K562 (cell line): ENCODE measurements around the gene GPR152.
A peak's percentile ranks its signal among the peaks of the same experiment; 100 is the strongest.

Source experiments
- POLR2A ChIP-seq: fragments of 450-650 bp; conservative IDR thresholded peaks from 2 replicates; pipeline ENCODE4 v1.6.1; 2016
- YY1 ChIP-seq, 3 experiments: IDR thresholded peaks; 2 replicates each; pipeline ENCODE4 v1.6.1; 2011; ENCODE audit warnings: low read length in 2 of 3, mild to moderate bottlenecking in 2 of 3, moderate library complexity in 2 of 3, borderline replicate concordance in 1 of 3, control low read depth in 1 of 3, low read depth in 1 of 3; ENCODE audit not compliant: insufficient read depth in 3 of 3, insufficient replicate concordance in 2 of 3, control insufficient read depth in 1 of 3, insufficient read length in 1 of 3; ENCODE audit errors: extremely low read depth in 1 of 3
- TF ChIP-seq, protein P1 (sequence below): IDR thresholded peaks from 3 replicates; pipeline ENCODE4 v1.6.1; 2011; ENCODE audit warnings: borderline replicate concordance, mild to moderate bottlenecking, moderate library complexity; ENCODE audit not compliant: insufficient read length; ENCODE audit errors: extremely low read depth
- TF ChIP-seq, protein P2 (sequence below), 3 experiments: IDR thresholded peaks in 2 of 3; conservative IDR thresholded peaks in 1 of 3; 2 replicates each; pipeline ENCODE4 v1.5.1; 2011 to 2012; ENCODE audit warnings: low read length in 3 of 3, mild to moderate bottlenecking in 3 of 3, control low read depth in 2 of 3, improper control_type of control experiment in 1 of 3, inconsistent platforms in 1 of 3, low read depth in 1 of 3, mixed read lengths in 1 of 3, moderate library complexity in 1 of 3; ENCODE audit not compliant: insufficient read depth in 2 of 3

DNA sequence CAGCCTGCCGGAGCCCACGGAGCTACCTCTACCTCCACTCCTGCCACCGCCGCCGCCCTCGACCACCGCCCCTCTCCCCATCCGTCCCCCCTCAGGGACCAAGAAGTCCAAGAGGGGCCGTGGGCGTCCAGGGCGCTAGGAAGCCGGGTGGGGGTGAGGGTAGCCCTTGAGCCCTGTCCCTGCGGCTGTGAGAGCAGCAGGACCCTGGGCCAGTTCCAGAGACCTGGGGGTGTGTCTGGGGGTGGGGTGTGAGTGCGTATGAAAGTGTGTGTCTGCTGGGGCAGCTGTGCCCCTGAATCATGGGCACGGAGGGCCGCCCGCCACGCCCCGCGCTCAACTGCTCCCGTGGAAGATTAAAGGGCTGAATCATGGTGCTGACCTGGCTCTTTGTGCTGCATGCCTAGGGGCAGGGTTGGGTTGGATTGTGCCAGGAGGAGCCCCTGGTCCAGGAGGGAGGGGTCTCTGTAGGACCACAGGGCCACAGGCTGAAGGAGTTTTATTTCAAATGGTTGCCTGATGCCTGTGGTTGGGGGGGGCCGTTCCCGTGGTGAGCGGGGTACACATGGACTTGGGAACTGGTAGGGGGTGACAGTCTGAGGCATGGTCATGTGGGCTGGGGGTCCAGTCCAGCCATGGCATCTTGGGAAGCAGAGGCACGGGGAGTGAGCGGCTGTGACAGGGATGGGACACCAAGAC is 17.4 kb downstream of the GPR152 start:
- TF ChIP-seq, protein P1, sequence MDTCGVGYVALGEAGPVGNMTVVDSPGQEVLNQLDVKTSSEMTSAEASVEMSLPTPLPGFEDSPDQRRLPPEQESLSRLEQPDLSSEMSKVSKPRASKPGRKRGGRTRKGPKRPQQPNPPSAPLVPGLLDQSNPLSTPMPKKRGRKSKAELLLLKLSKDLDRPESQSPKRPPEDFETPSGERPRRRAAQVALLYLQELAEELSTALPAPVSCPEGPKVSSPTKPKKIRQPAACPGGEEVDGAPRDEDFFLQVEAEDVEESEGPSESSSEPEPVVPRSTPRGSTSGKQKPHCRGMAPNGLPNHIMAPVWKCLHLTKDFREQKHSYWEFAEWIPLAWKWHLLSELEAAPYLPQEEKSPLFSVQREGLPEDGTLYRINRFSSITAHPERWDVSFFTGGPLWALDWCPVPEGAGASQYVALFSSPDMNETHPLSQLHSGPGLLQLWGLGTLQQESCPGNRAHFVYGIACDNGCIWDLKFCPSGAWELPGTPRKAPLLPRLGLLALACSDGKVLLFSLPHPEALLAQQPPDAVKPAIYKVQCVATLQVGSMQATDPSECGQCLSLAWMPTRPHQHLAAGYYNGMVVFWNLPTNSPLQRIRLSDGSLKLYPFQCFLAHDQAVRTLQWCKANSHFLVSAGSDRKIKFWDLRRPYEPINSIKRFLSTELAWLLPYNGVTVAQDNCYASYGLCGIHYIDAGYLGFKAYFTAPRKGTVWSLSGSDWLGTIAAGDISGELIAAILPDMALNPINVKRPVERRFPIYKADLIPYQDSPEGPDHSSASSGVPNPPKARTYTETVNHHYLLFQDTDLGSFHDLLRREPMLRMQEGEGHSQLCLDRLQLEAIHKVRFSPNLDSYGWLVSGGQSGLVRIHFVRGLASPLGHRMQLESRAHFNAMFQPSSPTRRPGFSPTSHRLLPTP, result no peak
- TF ChIP-seq, protein P2, sequence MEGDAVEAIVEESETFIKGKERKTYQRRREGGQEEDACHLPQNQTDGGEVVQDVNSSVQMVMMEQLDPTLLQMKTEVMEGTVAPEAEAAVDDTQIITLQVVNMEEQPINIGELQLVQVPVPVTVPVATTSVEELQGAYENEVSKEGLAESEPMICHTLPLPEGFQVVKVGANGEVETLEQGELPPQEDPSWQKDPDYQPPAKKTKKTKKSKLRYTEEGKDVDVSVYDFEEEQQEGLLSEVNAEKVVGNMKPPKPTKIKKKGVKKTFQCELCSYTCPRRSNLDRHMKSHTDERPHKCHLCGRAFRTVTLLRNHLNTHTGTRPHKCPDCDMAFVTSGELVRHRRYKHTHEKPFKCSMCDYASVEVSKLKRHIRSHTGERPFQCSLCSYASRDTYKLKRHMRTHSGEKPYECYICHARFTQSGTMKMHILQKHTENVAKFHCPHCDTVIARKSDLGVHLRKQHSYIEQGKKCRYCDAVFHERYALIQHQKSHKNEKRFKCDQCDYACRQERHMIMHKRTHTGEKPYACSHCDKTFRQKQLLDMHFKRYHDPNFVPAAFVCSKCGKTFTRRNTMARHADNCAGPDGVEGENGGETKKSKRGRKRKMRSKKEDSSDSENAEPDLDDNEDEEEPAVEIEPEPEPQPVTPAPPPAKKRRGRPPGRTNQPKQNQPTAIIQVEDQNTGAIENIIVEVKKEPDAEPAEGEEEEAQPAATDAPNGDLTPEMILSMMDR (IDR thresholded peaks at IDR 0.05 in 2 of 3, conservative IDR thresholded peaks at IDR 0.05 in 1 of 3; ENCODE audit: insufficient read depth in 2 of 3, low read depth in 1 of 3, low read length in 3 of 3), result no peak
- TF ChIP-seq POLR2A (0 out of 2 replicates have a peak, but pooled peaks have one; percentile 11), YY1 (IDR thresholded peaks at IDR 0.05; ENCODE audit: borderline replicate concordance in 1 of 3, control insufficient read depth in 1 of 3, extremely low read depth in 1 of 3, insufficient read depth in 3 of 3, insufficient read length in 1 of 3, insufficient replicate concordance in 2 of 3, low read depth in 1 of 3, low read length in 2 of 3) (no peak)
